KMS-11 (cell line): ENCODE measurements around the gene TMEM121B.

Experiments
- H2AFZ ChIP-seq: fragments of 200-600 bp; sonication (generic); 2 replicates; pipeline ENCODE4 v1.6.1; 2016; ENCODE audit warnings: antibody characterized with exemption, mixed run types, low read depth
- H3K27ac ChIP-seq: fragments of 200-600 bp; sonication (generic); 2 replicates; pipeline ENCODE4 v1.6.1; 2016; ENCODE audit warnings: mild to moderate bottlenecking, mixed run types
- H3K27me3 ChIP-seq: fragments of 200-600 bp; sonication (generic); 2 replicates; pipeline ENCODE4 v1.6.1; 2017; ENCODE audit warnings: mild to moderate bottlenecking, low read depth, mixed run types, moderate library complexity; ENCODE audit not compliant: insufficient read depth
- H3K36me3 ChIP-seq: fragments of 200-600 bp; sonication (generic); 2 replicates; pipeline ENCODE4 v1.6.1; 2017; ENCODE audit warnings: mild to moderate bottlenecking, mixed run types; ENCODE audit not compliant: insufficient read depth
- H3K4me1 ChIP-seq: fragments of 200-600 bp; sonication (generic); 2 replicates; pipeline ENCODE4 v1.6.1; 2016; ENCODE audit warnings: mild to moderate bottlenecking, low read depth, mixed run types; ENCODE audit not compliant: poor library complexity, severe bottlenecking
- H3K4me2 ChIP-seq: fragments of 200-600 bp; sonication (generic); 2 replicates; pipeline ENCODE4 v1.7.0; 2016; ENCODE audit warnings: mild to moderate bottlenecking, mixed run types
- H3K4me3 ChIP-seq: fragments of 200-600 bp; sonication (generic); IDR thresholded peaks from 2 replicates; pipeline ENCODE4 v1.6.1; 2017; ENCODE audit warnings: low read depth, low read length, mixed read lengths; ENCODE audit not compliant: insufficient read depth
- H3K79me2 ChIP-seq: fragments of 200-600 bp; sonication (generic); 2 replicates; pipeline ENCODE4 v1.6.1; 2016; ENCODE audit warnings: low read depth, mixed run types; ENCODE audit not compliant: insufficient read depth
- H3K9ac ChIP-seq: fragments of 200-600 bp; sonication (generic); 2 replicates; pipeline ENCODE4 v1.6.1; 2016; ENCODE audit warnings: mild to moderate bottlenecking, mixed run types
- H4K20me1 ChIP-seq: fragments of 200-600 bp; sonication (generic); 2 replicates; pipeline ENCODE4 v1.6.1; 2016; ENCODE audit warnings: mild to moderate bottlenecking, mixed run types; ENCODE audit not compliant: insufficient read depth
- TF ChIP-seq, protein P1 (sequence below): fragments of 200-600 bp; sonication (generic); conservative IDR thresholded peaks from 2 replicates; pipeline ENCODE4 v1.6.1; 2017; ENCODE audit warnings: low read depth, mild to moderate bottlenecking, antibody characterized with exemption, low read length, moderate library complexity, mixed read lengths

Gene TMEM121B

DNA sequence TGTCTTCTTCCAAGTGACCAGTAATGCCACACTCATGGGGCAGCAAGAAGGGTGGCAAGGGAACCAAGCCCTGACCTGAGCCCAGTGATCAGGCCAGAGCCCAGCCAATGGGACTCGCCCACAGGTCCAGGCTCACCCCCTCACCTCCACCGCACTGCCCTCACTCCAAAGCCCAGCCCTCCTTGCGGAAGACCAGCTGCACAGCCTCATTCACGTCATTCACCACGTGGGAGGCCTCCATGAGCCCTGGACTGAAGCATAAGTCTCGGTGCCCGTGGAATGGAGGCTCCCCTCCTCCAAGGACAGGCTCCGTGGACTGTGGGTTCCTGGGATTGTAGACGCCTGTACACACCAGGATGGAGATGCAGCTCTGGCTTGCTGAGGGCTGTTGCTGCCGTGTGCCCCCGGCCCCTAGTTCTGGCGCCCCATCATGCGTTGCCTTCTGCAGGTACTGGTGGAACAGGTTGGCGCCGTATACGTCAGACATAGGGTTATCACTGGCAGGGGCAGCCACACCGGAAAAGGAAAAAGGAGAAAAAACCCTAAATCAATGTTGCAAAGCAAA, 16.8 kb upstream of the TMEM121B start:
- Histone ChIP-seq H3K4me2 (no peak overlapping the region), H3K4me3 (no peak overlapping the region), H3K27me3 (no peaks in the 10 kb centered on the region), H3K27ac (no peak overlapping the region), H3K79me2 (no peaks in the 10 kb centered on the region), H2AFZ (no peak overlapping the region), H3K36me3 (no peaks in the 10 kb centered on the region), H4K20me1 (no peaks in the 10 kb centered on the region), H3K9ac (no peak overlapping the region), H3K4me1 (no peaks in the 10 kb centered on the region)
- TF ChIP-seq, protein P1, sequence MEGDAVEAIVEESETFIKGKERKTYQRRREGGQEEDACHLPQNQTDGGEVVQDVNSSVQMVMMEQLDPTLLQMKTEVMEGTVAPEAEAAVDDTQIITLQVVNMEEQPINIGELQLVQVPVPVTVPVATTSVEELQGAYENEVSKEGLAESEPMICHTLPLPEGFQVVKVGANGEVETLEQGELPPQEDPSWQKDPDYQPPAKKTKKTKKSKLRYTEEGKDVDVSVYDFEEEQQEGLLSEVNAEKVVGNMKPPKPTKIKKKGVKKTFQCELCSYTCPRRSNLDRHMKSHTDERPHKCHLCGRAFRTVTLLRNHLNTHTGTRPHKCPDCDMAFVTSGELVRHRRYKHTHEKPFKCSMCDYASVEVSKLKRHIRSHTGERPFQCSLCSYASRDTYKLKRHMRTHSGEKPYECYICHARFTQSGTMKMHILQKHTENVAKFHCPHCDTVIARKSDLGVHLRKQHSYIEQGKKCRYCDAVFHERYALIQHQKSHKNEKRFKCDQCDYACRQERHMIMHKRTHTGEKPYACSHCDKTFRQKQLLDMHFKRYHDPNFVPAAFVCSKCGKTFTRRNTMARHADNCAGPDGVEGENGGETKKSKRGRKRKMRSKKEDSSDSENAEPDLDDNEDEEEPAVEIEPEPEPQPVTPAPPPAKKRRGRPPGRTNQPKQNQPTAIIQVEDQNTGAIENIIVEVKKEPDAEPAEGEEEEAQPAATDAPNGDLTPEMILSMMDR: no peak

DNA sequence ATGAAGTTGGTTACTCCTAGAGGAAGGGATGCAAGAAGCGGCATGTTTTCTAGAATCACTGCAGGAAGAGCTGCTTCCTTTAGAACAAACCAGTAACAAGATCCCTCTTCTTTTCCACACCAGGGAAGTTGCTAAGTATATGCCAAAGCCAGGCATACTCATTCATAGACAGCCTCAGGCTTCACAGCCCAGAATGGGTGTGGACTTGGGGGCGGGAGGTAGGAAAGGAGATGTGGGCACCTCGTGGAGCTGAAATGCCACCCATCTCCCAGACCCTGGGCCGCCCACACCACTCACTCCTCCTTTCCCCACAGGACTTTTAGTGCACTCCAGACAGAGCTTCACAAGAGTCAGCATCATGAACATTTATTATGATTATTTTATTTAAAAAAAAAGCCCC, 16.0 kb upstream of the TMEM121B start:
- no peaks in the 10 kb centered on the region for H4K20me1 ChIP-seq
- H3K4me1 ChIP-seq: no peaks in the 10 kb centered on the region
- TF ChIP-seq, protein P1: no peak

DNA sequence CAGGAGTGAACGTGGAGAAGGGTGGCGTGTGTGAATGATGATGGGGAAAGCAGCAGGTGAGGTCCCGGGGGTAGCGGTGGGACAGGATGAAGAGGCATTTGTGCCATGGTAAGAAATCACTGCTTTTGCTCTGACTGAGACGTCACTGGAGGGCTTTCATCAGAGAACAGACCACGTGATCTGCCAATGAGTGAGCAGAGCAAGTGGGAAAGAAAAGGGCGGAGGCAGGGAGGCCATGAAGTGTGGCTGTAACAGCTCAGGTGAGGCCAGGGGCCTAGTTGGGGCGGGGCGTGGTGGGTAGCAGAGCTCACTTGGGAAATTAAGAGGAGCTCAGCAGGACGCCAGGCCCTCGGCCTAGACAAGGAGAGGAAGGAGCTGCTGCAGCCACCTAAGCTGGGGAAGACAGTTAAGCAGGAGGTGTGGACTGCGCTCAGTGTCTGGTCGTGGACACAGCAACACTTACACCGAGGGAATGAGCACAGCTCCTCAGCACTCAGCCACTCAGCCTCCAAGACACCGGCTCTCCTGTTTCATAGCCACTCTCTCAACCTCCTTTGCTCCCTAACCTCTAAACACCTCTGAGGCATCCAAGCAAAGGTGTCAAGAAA, 14.1 kb upstream of the TMEM121B start:
- Histone ChIP-seq H3K9ac (no peak overlapping the region), H3K27ac (no peak overlapping the region), H3K36me3 (no peaks in the 10 kb centered on the region), H3K79me2 (no peaks in the 10 kb centered on the region), H3K4me1 (no peaks in the 10 kb centered on the region), H3K27me3 (no peaks in the 10 kb centered on the region), H3K4me3 (no peak overlapping the region), H2AFZ (no peak overlapping the region), H3K4me2 (no peak overlapping the region), H4K20me1 (no peaks in the 10 kb centered on the region)
- TF ChIP-seq, protein P1: no peak

More for the DNA sequence above, 16.0 kb upstream of the TMEM121B start:
- no peak overlapping the region for H3K9ac ChIP-seq
- H3K4me2 ChIP-seq: no peak overlapping the region
- no peak overlapping the region for H3K4me3 ChIP-seq
- H2AFZ ChIP-seq: no peak overlapping the region
- no peak overlapping the region for H3K27ac ChIP-seq
- H3K79me2 ChIP-seq: no peaks in the 10 kb centered on the region
- H3K27me3 ChIP-seq: no peaks in the 10 kb centered on the region
- H3K36me3 ChIP-seq: no peaks in the 10 kb centered on the region

DNA sequence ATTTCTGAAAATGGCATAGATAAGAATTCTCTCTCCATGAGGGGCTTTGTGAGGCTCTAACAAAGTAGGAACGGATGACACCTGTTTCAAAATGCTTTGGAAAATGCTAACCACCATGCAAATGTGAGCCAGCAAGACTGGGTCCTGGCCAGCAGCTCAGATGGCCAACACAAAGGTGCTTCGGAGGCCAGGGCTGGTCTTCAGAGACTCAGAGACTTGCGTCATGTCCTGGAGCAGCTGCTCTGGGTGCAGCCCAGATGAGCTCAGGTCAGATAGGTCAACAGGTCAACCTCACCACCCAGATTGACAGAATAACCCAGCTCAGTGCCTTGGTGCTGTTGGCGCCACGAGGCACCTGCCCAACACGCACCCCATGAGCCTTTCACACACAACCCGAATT, 12.0 kb upstream of the TMEM121B start:
- Histone ChIP-seq H3K4me2 (no peak overlapping the region), H3K4me3 (no peak overlapping the region), H3K9ac (no peak overlapping the region), H3K36me3 (no peaks in the 10 kb centered on the region), H3K79me2 (no peaks in the 10 kb centered on the region), H4K20me1 (no peaks in the 10 kb centered on the region), H2AFZ (no peak overlapping the region), H3K27me3 (no peaks in the 10 kb centered on the region), H3K4me1 (no peaks in the 10 kb centered on the region), H3K27ac (no peak overlapping the region)
- TF ChIP-seq, protein P1: no peak
